ENCODE measurements around the gene ZNF292. TPM values are rescaled to one million over a fixed set of nuclear protein-coding genes. Genes with fewer than 3 reads are reported as not detected.
"Not testable (repeated sequence)": the region's sequence is repeated elsewhere in the genome, so short reads cannot be mapped to it uniquely, and the experiment has no call there.

Gene ZNF292
- total RNA-seq, 2 donors from 2014 or later: 32.7 to 47.5 TPM

DNA sequence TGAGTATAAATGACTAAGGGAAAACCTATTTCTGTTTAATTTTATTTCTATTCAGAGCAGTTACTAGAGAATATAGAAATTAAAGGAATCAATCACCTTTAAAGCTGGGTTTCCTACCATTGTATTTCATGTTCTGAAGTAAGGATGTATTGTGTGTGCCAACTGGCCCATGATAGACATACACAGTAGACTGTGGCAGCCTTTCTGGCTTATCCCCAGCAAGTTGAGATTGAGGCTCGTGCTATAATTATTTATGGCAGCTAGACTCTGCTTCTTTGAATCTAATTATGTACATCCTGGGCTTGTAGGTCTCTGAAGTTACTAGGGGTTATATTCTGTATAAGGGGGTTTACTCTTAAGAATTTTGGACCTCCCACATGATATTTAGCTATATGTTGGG, 44.4 kb downstream of the ZNF292 start:
- no peak for ATAC-seq
- intact Hi-C loops (cut with DNase I, micrococcal nuclease): no loop called here
- DNase-seq: no peak

DNA sequence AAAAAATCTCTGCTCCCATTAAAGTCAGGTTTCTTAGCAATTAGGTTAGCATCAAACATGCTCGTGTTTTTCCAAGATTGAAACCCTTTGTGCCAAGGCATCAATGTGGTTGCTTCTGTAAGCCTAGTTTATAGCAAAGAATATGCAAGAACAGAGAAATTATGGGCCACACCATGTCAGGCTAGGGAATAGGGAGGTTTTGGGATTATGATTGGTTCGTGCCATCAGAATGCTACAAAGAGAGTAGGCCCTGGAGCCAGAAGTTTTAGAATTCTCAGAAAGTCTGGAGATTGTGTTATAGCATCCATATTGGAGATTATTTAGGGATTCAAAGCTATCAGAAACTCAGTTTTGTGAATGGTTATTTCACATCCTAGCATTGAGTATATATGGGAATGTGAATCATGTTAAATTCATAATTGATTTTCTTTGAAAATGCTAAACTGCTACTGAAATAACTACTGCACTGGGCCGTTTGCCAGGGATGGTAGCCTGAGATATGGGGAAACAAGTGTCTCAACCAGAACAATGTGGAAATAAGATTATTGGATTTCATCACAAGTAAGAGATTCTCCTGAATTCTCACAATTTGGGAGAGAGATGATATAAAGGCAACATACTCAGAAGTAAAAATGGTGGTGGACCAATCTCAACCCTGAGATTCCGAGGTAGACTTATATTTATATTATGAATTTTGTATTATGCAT, 45.3 kb downstream of the ZNF292 start:
- DNase-seq: no peak
- ATAC-seq: no peak
- intact Hi-C loops (cut with DNase I, micrococcal nuclease): no loop called here

DNA sequence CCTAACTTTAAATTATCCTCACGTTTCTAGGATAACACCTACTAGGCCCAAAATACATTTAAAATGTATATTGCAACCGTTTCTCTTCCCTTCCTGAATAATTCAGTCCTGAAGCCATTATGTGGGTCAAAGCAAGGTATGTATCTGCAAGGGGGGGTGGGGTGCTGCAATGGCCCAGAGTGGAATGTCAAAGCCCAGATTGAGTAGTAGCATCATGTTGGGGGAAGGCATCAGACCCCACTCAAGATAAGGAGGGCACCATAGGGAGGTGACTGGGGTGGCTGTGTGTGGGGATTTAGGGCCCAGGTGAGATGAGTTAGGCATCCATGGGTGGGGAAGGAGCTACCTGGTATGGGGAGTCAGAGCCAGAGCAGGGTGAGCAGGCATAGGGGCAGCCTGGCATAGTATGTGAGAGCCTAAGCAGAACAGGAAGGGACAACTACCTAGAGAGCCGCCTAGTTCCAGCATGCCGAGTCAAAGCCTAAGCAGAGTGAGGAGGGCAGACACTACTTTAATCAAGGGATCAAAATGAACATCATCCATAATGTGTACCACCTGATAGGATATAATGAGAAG, 48.2 kb downstream of the ZNF292 start:
- DNase-seq: no peak
- ATAC-seq: no peak
- intact Hi-C loops (cut with DNase I, micrococcal nuclease): no loop called here

DNA sequence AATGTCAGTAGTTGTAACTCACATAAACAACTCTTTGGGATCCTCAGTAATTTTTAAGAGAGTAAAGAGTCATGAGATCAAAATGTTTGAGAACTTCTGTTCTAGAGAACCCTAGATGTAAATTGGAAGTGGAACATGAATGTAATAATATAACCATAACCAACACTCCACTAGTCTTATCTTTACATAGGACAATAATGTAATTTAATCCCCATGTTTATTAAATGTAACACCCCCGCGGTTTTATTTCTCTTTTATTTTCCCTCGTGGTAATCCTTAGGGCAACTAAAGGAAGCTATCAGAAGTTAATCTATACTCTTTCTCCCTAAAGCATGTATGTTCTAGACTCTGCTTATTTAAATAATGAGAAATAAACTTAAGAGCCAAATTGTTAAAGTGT, 54.4 kb downstream of the ZNF292 start:
- intact Hi-C loops (cut with DNase I, micrococcal nuclease): no loop called here
- no peak for ATAC-seq
- DNase-seq: no peak

DNA sequence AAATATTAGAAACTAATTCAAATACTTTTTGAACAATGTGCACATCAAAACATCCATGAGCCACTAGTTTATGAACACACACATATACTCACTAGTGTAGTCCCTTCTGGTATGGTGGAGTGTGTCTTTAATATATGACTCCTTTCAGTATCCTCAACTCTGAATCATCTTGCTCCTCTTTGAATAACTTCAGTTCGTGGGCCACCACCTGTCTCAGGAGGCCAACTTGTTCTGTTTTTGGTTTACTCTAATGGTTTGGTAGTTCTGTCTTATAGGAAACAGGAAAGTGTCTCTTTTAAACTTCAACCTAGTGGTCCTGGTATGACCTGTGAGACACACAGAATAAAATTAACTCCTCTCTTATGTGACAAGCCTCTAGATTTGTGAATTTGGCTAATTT, 55.6 kb downstream of the ZNF292 start:
- no peak for DNase-seq
- intact Hi-C loops (cut with DNase I, micrococcal nuclease): no loop called here
- no peak for ATAC-seq

DNA sequence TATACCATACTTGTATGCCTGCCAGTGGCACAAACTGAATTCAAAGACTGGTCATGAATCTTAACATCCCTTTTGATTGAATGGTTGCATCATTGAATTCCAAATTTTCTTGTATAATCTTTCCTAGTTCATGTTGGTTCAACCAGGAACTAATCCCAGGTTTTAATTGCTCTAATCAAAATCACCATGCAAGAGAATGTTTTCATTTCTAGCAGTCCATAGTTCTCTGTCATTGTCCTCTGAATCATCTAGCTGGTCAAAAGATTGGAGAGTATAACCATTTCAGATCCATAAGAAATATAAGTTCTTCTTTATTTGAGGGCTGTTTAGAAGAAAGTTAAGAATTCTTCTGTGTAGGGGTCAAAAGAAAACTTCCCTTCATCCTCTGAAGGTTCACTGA, 57.2 kb downstream of the ZNF292 start:
- ATAC-seq: peak; percentile 76

DNA sequence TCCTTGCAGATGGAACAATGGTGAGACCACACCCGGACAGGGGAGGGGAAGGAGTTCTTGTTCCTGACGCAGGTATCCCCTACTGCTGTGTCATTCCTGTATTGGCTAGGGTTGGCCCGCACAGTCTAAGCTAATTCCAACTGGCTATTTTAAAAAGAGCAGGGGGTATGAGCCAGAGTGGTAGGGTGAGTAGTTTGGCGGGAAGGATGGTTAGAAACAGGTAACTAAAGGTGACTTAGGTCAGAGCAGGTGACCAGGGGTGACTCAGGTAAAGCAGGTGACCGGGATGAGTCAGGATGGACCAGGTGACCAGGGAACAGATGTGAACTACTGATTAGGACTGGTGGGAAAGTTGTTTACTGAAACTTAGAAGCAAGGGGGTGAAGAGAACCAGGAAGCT, 58.0 kb downstream of the ZNF292 start:
- ATAC-seq: peak; percentile 61
- DNase-seq: peak in 1 of 2 donors; percentile 27
- intact Hi-C loops (cut with DNase I, micrococcal nuclease): no loop called here

More for the DNA sequence above, 57.2 kb downstream of the ZNF292 start:
- no peak for DNase-seq
- intact Hi-C loops (cut with DNase I, micrococcal nuclease): no loop called here

DNA sequence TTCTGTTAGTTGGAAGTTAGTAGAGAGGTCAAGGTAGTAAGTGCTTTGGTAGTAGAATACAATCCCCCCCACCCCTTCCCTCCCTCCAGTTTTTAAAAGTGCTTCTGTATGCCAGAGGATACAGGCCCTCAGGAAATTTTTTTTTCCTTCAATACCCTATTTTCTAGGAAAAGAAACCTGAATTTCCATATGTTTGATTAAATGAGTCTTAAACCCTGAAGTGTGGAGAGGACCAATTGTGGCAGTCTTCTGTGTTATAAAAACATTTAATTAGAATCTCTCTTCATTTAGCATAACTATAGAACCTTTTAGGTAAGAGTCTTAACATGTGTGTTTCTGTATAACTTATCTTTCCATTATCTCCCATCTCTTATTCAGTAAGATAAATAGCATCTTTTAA, 59.5 kb downstream of the ZNF292 start:
- intact Hi-C loops (cut with DNase I, micrococcal nuclease): no loop called here
- ATAC-seq (no peak), DNase-seq (no peak)

DNA sequence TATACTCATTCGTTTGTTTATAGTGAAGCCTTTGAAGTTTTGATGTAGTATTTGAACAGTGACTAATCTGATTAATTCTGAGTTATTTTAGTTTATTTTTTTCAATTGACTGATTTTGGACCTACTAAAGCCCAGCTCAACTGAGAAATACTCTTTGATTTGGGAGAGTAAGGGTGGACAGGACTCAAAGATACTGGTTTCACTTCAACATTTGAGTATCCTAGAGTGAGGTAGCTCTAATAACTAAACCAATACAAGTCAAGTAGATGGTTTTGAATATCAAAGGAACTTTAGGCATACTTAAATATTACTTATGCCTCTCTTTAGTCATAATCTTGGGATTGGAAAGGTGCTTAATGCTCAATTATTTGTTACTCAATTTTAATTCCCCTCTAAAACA, 65.6 kb downstream of the ZNF292 start:
- intact Hi-C loops (cut with DNase I, micrococcal nuclease): no loop called here
- DNase-seq (no peak), ATAC-seq (no peak)

DNA sequence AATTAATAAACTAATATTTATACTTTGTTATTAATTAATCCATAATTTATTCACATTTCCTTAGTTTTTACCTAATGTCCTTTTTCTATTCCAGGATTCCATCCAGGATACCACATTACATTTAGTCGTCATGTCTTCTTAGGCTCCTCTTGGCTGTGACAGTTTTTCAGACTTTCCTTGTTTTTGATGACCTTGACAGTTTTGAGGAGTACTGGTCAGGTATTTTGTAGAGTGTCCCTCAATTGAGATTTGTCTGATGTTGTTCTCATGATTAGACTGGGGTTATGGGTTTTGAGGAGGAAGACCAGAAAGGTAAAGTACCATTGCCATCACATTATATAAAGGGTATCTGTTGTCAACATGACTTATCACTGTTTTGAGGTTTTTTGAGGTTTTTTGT, 67.3 kb downstream of the ZNF292 start:
- DNase-seq (no peak), ATAC-seq (no peak)
- intact Hi-C loops (cut with DNase I, micrococcal nuclease): no loop called here

DNA sequence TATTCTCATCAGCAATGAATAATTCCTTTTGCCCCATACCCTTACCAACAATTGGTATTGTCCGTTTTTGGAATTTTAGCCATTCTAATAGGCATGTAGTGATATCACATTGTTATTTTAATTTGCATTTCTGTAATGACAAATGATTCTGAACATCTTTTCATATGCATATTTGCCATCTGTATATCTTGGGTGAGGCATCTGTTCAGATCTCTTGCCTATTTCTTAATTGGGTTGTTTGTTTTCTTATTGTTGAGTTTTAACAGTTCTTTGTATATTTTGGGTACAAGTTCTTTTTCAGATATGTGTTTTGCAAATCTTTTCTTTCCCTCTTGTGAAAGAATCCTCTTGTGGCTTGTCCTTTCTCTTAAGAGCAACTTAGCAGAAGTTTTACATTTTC, 69.6 kb downstream of the ZNF292 start:
- no peak for ATAC-seq
- DNase-seq: no peak
- intact Hi-C loops (cut with DNase I, micrococcal nuclease): no loop called here

DNA sequence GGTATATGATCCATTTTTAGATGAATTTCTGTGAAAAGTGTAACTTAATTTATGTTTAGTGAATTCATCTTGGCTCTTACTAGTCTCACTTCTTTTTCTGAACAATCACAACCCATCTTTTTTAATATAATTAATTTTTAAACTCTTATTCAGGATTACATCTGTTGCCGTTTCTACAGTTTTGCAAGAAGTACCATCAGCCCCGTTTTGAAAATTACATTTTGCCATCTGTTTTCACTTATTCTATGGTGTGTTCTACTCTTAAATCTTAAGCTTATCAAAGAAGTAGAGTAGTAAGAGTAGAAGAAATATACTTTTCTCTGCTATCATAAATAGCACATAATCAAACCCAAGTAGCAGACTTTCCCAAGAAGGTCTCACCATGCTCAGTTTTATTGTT, 70.1 kb downstream of the ZNF292 start:
- DNase-seq: no peak
- no peak for ATAC-seq
- intact Hi-C loops (cut with DNase I, micrococcal nuclease): no loop called here

DNA sequence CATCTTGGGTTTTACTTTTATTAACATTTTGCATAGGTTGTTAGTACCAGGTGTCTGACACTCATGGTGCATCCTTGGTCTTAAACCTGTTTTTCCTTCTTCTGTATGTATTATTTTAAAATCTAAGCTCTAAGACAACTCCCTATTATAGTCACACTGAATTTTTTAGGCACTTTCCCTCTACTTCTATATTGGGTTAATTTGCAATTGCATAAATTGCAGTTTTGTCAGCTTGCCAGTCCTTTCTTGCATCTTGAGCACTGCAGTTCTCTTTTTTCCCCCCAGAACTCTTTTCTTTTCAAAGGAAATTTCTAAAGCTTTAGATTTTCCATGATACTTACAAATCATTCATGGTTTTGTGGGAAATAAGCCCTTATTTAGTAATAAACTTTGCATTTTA, 70.6 kb downstream of the ZNF292 start:
- no peak for ATAC-seq
- intact Hi-C loops (cut with DNase I, micrococcal nuclease): no loop called here

DNA sequence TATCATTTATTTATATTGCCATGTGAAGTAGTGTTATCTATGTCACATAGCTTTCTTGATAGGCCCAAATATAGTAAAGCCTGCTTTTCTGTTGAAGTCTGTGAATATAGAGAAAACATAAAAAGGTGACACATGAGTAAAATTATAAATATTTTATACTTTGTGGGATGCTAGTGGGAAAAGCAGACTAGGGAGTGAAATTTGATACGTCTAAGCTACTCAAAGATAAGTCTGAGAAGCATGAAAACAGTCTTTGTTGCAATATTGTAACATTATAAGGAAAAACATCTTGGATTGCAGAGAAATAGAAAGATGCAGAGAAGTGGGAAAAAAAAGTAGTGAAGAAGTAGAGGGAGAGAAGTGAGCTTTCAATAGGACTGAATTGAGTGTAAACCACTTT, 75.4 kb downstream of the ZNF292 start:
- DNase-seq (no peak), ATAC-seq (no peak)
- intact Hi-C loops (cut with DNase I, micrococcal nuclease): loop anchor here in 1 of 2 donors (10.0 kb wide), 1 partner anchor 96 kb away; no protein-coding TSS in a partner anchor

More for the DNA sequence above, 70.6 kb downstream of the ZNF292 start:
- DNase-seq: no peak

DNA sequence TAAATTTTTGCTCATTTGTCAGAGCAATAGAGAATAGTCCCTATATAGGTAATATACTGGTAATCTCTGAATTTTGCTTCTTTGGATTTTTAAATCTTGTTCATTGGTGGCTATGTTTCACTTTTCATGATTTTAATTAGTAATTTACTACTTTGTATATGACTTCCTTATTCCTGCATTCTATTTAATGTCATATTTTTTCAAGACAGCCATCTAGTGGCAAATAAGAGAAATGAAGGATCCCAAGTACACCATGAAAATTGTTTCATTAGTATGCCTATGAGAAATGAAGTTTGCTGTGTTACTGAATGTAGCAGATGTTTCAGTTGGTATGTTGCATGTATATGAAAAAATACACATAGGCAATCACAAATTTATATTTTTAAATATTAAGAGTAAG, 82.4 kb downstream of the ZNF292 start:
- no peak for DNase-seq
- peak; percentile 52 for ATAC-seq
- intact Hi-C loops (cut with DNase I, micrococcal nuclease): loop anchor here in 1 of 2 donors (10.0 kb wide), 1 partner anchor 103 kb away; no protein-coding TSS in a partner anchor

DNA sequence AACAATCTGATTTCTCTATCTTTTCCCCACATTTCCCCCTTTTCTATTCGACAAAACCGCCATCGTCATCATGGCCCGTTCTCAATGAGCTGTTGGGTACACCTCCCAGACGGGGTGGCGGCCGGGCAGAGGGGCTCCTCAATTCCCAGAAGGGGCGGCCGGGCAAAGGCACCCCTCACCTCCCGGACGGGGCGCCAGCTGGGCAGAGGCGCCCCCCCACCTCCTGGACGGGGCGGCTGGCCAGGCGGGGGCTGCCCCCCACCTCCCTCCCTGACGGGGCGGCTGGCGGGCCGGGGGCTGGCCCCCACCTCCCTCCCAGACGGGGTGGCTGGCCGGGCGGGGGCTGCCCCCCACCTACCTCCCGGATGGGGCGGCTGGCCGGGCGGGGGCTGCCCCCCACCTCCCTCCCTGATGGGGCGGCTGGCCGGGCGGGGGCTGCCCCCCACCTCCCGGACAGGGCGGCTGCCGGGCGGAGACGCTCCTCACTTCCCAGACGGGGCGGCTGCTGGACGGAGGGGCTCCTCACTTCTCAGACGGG, 83.8 kb downstream of the ZNF292 start:
- not testable (repeated sequence) for DNase-seq, ATAC-seq
- intact Hi-C loops (cut with DNase I, micrococcal nuclease): loop anchor here in 1 of 2 donors (10.0 kb wide), 1 partner anchor 104 kb away; no protein-coding TSS in a partner anchor

DNA sequence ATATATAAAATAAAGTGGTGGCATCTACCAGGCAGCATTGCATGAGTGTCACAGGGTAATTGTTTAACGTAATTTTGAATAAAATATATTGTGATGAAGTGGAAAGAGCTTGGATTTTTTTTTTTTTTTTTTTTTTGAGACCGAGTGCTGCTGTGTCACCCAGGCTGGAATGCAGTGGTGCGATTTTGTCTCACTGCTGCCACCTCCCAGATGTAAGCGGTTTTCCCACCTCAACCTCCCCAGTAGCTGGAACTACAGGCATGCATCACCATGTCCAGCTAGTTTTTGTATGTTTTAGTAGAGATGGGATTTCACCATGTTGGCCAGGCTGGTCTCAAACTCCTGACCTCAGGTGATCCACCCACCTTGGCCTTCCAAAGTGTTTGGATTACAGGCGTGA, 85.9 kb downstream of the ZNF292 start:
- intact Hi-C loops (cut with DNase I, micrococcal nuclease): no loop called here
- ATAC-seq: no peak
- DNase-seq: no peak

DNA sequence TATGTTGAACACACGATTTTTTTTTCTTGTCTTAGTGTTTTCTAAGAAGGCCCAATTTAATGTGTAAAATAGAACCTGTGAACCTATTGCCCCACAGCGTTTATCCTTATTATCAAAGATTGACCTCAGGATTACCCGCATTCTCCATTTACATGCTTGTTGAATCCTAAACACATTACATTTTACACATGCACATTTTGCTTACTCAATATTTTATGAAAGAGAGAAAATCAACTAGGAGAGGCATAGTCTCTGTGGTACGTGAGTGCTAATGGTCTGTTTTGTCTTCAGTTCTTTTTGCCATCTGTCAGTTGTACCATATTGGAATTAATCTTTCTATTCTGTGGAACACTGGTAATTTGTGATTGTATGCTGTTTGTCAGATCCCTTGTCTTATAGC, 86.9 kb downstream of the ZNF292 start:
- intact Hi-C loops (cut with DNase I, micrococcal nuclease): no loop called here
- DNase-seq: no peak
- ATAC-seq: no peak

DNA sequence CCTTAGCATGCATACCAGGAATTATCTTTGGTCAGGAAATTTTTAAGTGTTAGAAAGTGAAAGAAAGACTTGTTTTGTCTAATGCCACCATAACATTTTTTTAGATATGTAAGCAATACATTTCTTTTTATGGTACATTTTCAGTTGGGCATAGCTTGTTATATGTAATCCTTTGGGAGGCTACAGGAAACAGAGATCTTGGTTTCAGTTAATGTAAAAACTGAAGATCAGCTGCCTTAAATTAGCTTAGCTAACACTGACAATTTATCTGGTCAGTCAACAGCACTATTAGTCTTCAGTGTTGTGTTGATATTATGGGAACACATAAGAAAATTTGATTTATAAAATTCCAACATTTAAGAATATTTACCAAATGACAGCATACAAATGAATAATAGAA, 88.4 kb downstream of the ZNF292 start:
- intact Hi-C loops (cut with DNase I, micrococcal nuclease): no loop called here
- DNase-seq (no peak), ATAC-seq (no peak)

DNA sequence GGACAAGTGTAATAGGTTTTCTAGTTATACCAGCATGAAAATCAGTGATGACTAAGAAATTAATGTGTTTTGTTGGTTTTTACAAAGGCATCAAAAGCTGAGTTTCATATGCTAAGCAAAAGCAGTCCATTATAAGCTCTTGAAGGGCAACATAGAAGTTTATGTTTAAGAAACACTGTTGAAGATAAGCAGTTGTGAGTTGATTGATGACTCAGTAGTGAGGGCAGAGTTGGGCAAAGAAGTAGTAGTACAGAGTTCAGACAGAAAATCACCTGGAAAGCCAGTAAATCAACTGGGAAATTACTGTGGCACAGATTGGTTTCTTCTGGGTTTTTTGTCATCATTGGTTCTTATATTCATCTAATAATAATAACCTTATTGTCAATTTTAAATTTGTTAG, 89.0 kb downstream of the ZNF292 start:
- ATAC-seq: no peak
- DNase-seq: no peak
- intact Hi-C loops (cut with DNase I, micrococcal nuclease): no loop called here

DNA sequence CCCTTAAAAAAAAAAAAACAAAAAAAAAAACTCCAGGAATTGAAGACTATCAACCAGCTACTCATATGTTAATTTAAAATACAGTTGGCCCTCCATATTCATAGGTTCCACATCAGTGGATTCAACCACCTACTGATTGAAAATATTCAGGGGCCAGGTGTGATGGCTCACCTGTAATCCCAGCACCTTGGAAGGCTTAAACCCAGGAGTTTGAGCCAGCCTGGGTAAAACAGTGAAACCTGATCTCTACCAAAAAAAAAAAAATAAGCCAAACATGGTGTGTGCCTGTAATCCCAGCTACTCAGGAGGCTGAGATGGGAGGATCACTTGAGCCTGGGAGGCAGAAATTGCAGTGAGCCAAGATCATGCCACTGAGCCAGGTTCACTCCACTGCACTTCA, 94.7 kb downstream of the ZNF292 start:
- DNase-seq: no peak
- intact Hi-C loops (cut with DNase I, micrococcal nuclease): no loop called here
- no peak for ATAC-seq
